Measurements from ENCODE around the gene CCN6.

DNA sequence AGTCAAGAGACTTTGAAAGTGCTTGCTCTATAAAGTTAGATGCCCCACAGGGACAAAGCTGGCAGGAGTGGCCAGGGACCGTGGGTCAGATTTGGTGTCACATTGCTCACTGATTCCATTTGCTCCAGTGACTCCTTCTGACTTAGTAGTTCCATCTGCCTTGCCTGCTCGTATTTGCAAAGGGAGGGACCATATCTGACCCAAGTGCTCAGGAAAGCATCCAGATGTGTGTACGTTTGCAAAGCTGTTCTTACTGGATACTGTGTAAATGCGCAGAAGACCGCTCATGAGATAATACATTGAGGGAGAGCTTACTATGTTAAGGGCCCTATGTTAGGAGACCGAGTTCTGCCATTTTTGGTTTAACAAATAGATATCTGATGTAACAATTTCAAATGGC, 21.2 kb upstream of the CCN6 start:
- TF ChIP-seq, protein P1, sequence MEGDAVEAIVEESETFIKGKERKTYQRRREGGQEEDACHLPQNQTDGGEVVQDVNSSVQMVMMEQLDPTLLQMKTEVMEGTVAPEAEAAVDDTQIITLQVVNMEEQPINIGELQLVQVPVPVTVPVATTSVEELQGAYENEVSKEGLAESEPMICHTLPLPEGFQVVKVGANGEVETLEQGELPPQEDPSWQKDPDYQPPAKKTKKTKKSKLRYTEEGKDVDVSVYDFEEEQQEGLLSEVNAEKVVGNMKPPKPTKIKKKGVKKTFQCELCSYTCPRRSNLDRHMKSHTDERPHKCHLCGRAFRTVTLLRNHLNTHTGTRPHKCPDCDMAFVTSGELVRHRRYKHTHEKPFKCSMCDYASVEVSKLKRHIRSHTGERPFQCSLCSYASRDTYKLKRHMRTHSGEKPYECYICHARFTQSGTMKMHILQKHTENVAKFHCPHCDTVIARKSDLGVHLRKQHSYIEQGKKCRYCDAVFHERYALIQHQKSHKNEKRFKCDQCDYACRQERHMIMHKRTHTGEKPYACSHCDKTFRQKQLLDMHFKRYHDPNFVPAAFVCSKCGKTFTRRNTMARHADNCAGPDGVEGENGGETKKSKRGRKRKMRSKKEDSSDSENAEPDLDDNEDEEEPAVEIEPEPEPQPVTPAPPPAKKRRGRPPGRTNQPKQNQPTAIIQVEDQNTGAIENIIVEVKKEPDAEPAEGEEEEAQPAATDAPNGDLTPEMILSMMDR (IDR thresholded peaks at IDR 0.05) = no peak
- TF ChIP-seq EP300 (IDR thresholded peaks at IDR 0.05) = no peak

All from suprapubic skin (tissue), 3 donors.